SU-DHL-6 (cell line): ENCODE data around the gene CBX7.

ENCODE experiments used
- H2AFZ ChIP-seq: fragments of 200-600 bp; sonication (generic); 2 replicates; pipeline ENCODE4 v1.6.1; 2014; ENCODE audit warnings: low read depth, mild to moderate bottlenecking, moderate library complexity, mixed read lengths, antibody characterized with exemption, low read length; ENCODE audit not compliant: severe bottlenecking
- H3F3A ChIP-seq: fragments of 200-600 bp; shearing (Covaris generic); 2 replicates; pipeline ENCODE4 v1.6.0; 2016; ENCODE audit warnings: antibody characterized with exemption, mild to moderate bottlenecking; ENCODE audit not compliant: insufficient read depth
- H3K27ac ChIP-seq: fragments of 200-600 bp; sonication (generic); 2 replicates; pipeline ENCODE4 v1.5.1; 2016; ENCODE audit warnings: low read depth, mild to moderate bottlenecking, low read length, moderate library complexity, mixed read lengths
- H3K27me3 ChIP-seq: fragments of 200-600 bp; sonication (generic), shearing (Covaris generic); 2 replicates; pipeline ENCODE4 v1.6.0; 2014; ENCODE audit warnings: mild to moderate bottlenecking, low read length
- H3K36me3 ChIP-seq: fragments of 200-600 bp; sonication (generic); 2 replicates; pipeline ENCODE4 v1.6.1; 2014; ENCODE audit warnings: mild to moderate bottlenecking, low read length, mixed read lengths
- H3K4me2 ChIP-seq: fragments of 300-600, 200-600 bp; shearing (Covaris generic), sonication (generic); 2 replicates; pipeline ENCODE4 v1.6.0; 2014; ENCODE audit warnings: low read length, low read depth, mild to moderate bottlenecking; ENCODE audit not compliant: poor library complexity, severe bottlenecking
- H3K4me3 ChIP-seq: fragments of 200-600 bp; sonication (generic); 2 replicates; pipeline ENCODE4 v1.5.1; 2014; ENCODE audit warnings: antibody characterized with exemption, low read length, mild to moderate bottlenecking, mixed read lengths; ENCODE audit not compliant: insufficient read depth, poor library complexity, severe bottlenecking
- H3K79me2 ChIP-seq: fragments of 200-600 bp; sonication (generic); 2 replicates; pipeline ENCODE4 v1.6.1; 2014; ENCODE audit warnings: mild to moderate bottlenecking, low read length, moderate library complexity; ENCODE audit not compliant: insufficient read depth
- H3K9ac ChIP-seq: fragments of 200-600 bp; sonication (generic); 2 replicates; pipeline ENCODE4 v1.7.0; 2014; ENCODE audit warnings: mild to moderate bottlenecking, low read length
- H3K9me2 ChIP-seq: fragments of 200-600 bp; sonication (generic); replicated peaks from 2 replicates; pipeline ENCODE4 v1.6.1; 2014; ENCODE audit warnings: low read length; ENCODE audit not compliant: insufficient read depth
- H3K9me3 ChIP-seq: fragments of 200-600 bp; sonication (generic); 2 replicates; pipeline ENCODE4 v1.6.1; 2014; ENCODE audit warnings: low read length, mixed read lengths; ENCODE audit not compliant: insufficient read depth
- H4K20me1 ChIP-seq: fragments of 200-600 bp; sonication (generic); 2 replicates; pipeline ENCODE4 v1.6.1; 2014; ENCODE audit warnings: low read depth, mild to moderate bottlenecking, antibody characterized with exemption, low read length, moderate library complexity, mixed read lengths
- EZH2phosphoT487 ChIP-seq: fragments of 200-600 bp; sonication (generic), shearing (Covaris generic); conservative IDR thresholded peaks from 2 replicates; pipeline ENCODE4 v1.6.1; 2018; ENCODE audit warnings: mild to moderate bottlenecking, antibody characterized with exemption, low read length, moderate library complexity, mixed read lengths
- TF ChIP-seq, protein P1 (sequence below): fragments of 200-600 bp; sonication (generic); IDR thresholded peaks from one replicate; pipeline ENCODE4 v1.5.1; 2017; ENCODE audit warnings: antibody characterized with exemption, mild to moderate bottlenecking, low read length, moderate library complexity; ENCODE audit not compliant: insufficient read depth, poor library complexity, severe bottlenecking

CBX7 gene

GRCh38 chr22:39123751-39124581, 28.5 kb downstream of the CBX7 start:
- Histone ChIP-seq H3K4me3 (no peak overlapping the region), H3K9me2 (no peaks in the 10 kb centered on the region), H2AFZ (no peak overlapping the region), H3K4me2 (no peak overlapping the region), H3K36me3 (no peaks in the 10 kb centered on the region), H3K27me3 (no peaks in the 10 kb centered on the region), H3K9ac (no peak overlapping the region), H3K27ac (no peak overlapping the region), H3K9me3 (no peaks in the 10 kb centered on the region), H3F3A (no peaks in the 10 kb centered on the region), H4K20me1 (no peaks in the 10 kb centered on the region), H3K79me2 (no peaks in the 10 kb centered on the region)
- TF ChIP-seq, protein P1, sequence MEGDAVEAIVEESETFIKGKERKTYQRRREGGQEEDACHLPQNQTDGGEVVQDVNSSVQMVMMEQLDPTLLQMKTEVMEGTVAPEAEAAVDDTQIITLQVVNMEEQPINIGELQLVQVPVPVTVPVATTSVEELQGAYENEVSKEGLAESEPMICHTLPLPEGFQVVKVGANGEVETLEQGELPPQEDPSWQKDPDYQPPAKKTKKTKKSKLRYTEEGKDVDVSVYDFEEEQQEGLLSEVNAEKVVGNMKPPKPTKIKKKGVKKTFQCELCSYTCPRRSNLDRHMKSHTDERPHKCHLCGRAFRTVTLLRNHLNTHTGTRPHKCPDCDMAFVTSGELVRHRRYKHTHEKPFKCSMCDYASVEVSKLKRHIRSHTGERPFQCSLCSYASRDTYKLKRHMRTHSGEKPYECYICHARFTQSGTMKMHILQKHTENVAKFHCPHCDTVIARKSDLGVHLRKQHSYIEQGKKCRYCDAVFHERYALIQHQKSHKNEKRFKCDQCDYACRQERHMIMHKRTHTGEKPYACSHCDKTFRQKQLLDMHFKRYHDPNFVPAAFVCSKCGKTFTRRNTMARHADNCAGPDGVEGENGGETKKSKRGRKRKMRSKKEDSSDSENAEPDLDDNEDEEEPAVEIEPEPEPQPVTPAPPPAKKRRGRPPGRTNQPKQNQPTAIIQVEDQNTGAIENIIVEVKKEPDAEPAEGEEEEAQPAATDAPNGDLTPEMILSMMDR, result no peak
- no peak for TF ChIP-seq EZH2phosphoT487

DNA sequence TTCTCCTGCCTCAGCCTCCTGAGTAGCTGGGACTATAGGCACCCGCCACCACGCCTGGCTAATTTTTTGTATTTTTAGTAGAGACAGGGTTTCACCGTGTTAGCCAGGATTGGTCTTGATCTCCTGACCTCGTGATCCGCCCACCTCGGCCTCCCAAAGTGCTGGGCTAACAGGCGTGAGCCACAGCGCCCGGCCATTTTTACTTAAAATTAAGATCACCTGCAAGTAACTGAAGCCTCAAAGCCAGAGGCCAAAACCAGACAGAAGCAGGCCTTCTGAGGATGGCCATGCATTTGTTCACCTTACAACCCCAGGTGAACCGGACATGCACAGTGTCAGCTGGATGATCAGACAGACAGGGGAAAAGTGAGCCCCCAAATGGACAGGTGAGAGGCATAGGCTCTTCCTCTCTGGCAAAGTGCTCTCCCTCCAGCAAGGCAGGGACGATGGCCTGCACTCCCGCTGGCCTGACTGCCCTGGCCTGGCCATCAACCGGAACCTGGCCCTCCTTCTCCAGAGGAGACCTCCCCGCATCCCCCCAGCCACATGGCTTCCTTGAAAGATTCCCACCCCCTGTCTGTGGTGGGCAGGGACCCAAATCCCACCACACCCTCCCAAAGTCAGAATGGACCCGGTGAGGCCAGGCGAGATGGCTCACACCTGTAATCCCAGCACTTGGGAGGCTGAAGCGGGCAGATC, 29.6 kb downstream of the CBX7 start:
- no peak overlapping the region for H3K4me3 ChIP-seq
- no peaks in the 10 kb centered on the region for H3K79me2 ChIP-seq
- no peak overlapping the region for H2AFZ ChIP-seq
- no peaks in the 10 kb centered on the region for H3K9me2 ChIP-seq
- no peak overlapping the region for H3K9ac ChIP-seq
- no peaks in the 10 kb centered on the region for H3K27me3 ChIP-seq
- no peaks in the 10 kb centered on the region for H3F3A ChIP-seq
- no peaks in the 10 kb centered on the region for H4K20me1 ChIP-seq
- no peak overlapping the region for H3K4me2 ChIP-seq
- TF ChIP-seq EZH2phosphoT487, result no peak
- TF ChIP-seq, protein P1, result no peak
- H3K9me3 ChIP-seq, result no peaks in the 10 kb centered on the region
- H3K36me3 ChIP-seq, result no peaks in the 10 kb centered on the region
- H3K27ac ChIP-seq, result no peak overlapping the region

GRCh38 chr22:39120983-39121382, 31.5 kb downstream of the CBX7 start:
- Histone ChIP-seq H3K4me2 (no peak overlapping the region), H3K36me3 (no peaks in the 10 kb centered on the region), H3K79me2 (no peaks in the 10 kb centered on the region), H3F3A (no peaks in the 10 kb centered on the region), H3K9me2 (no peaks in the 10 kb centered on the region), H3K9me3 (no peaks in the 10 kb centered on the region), H3K27ac (no peak overlapping the region), H4K20me1 (no peaks in the 10 kb centered on the region), H3K4me3 (no peak overlapping the region), H3K9ac (no peak overlapping the region), H2AFZ (no peak overlapping the region), H3K27me3 (no peaks in the 10 kb centered on the region)
- TF ChIP-seq EZH2phosphoT487, result no peak
- TF ChIP-seq, protein P1, result no peak
